WERI-Rb-1 (cell line): Measurements from ENCODE around the gene D2HGDH.
"Not testable (repeated sequence)": the region's sequence is repeated elsewhere in the genome, so short reads cannot be mapped to it uniquely, and the experiment has no call there.

Source experiments
- DNase-seq: peaks from one replicate; pipeline ENCODE4 v3.0.0-alpha.2; 2020
- H3K27ac ChIP-seq: fragments of 250-450 bp; sonication (Bioruptor Pico); 2 replicates; pipeline ENCODE4 v1.5.1; 2020; ENCODE audit warnings: mild to moderate bottlenecking, moderate library complexity
- H3K27me3 ChIP-seq: fragments of 250-450 bp; sonication (Bioruptor Pico); 2 replicates; pipeline ENCODE4 v1.5.1; 2021; ENCODE audit warnings: mild to moderate bottlenecking, low read depth, moderate library complexity; ENCODE audit not compliant: insufficient read depth, severe bottlenecking
- H3K36me3 ChIP-seq: fragments of 250-450 bp; sonication (Bioruptor Pico); 2 replicates; pipeline ENCODE4 v1.5.1; 2020; ENCODE audit warnings: mild to moderate bottlenecking, moderate library complexity
- H3K4me3 ChIP-seq: 2 replicates; pipeline ENCODE4 v1.5.1; 2011; ENCODE audit warnings: low read depth, mild to moderate bottlenecking, control low read depth, low read length
- H3K9me3 ChIP-seq: fragments of 250-450 bp; sonication (Bioruptor Pico); 2 replicates; pipeline ENCODE4 v1.5.1; 2021; ENCODE audit warnings: mild to moderate bottlenecking, moderate library complexity; ENCODE audit not compliant: severe bottlenecking
- CTCF ChIP-seq: IDR thresholded peaks from 2 replicates; pipeline ENCODE4 v1.5.1; 2011; ENCODE audit warnings: low read depth, mild to moderate bottlenecking, control low read depth, inconsistent platforms, low read length

Gene D2HGDH

GRCh38 chr2:241739651-241740050 lies 5.2 kb downstream of the D2HGDH start:
- TF ChIP-seq CTCF = no peak
- Histone ChIP-seq H3K36me3 (peaks cover 9% of the 10 kb centered on the region), H3K9me3 (no peaks in the 10 kb centered on the region), H3K27me3 (no peaks in the 10 kb centered on the region), H3K4me3 (no peak overlapping the region), H3K27ac (no peak overlapping the region)
- no peak for DNase-seq

- no peak for DNase-seq
- H3K9me3 ChIP-seq = peaks cover 2% of the 10 kb centered on the region
- H3K27ac ChIP-seq = no peak overlapping the region
- TF ChIP-seq CTCF = no peak
- no peaks in the 10 kb centered on the region for H3K27me3 ChIP-seq
- peaks cover 21% of the 10 kb centered on the region for H3K36me3 ChIP-seq
- no peak overlapping the region for H3K4me3 ChIP-seq
Measured at GRCh38 chr2:241741016-241741415, 6.6 kb downstream of the D2HGDH start.

GRCh38 chr2:241742320-241742939 lies 8.0 kb downstream of the D2HGDH start:
- H3K9me3 ChIP-seq = peaks cover 6% of the 10 kb centered on the region
- no peak for TF ChIP-seq CTCF
- H3K27me3 ChIP-seq = no peaks in the 10 kb centered on the region
- H3K27ac ChIP-seq = no peak overlapping the region
- DNase-seq = no peak
- H3K36me3 ChIP-seq = peaks cover 26% of the 10 kb centered on the region
- no peak overlapping the region for H3K4me3 ChIP-seq

DNA sequence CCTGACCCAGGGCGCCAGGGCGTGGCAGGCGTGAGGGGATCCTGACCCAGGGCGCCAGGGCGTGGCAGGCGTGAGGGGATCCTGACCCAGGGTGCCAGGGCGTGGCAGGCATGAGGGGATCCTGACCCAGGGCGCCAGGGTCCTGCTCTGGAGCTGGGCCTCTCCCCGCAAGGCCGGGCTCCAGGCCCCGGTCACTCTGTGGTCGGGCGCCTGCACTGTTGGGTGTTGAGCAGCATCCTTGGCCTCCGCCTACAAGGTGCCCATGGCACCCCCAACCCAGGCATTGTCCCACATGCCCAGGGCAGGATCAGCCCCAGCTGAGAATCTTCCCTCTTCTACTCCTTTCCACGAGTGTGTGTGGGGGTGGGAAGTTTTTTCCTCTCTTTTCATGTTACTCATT lies 8.6 kb downstream of the D2HGDH start:
- H3K27me3 ChIP-seq, H3K27ac ChIP-seq, H3K9me3 ChIP-seq, DNase-seq, H3K4me3 ChIP-seq: not testable (repeated sequence)
- H3K36me3 ChIP-seq = peaks cover 30% of the 10 kb centered on the region

GRCh38 chr2:241743620-241744019 lies 9.2 kb downstream of the D2HGDH start:
- no peaks in the 10 kb centered on the region for H3K27me3 ChIP-seq
- H3K9me3 ChIP-seq = peaks cover 6% of the 10 kb centered on the region
- H3K27ac ChIP-seq = no peak overlapping the region
- H3K4me3 ChIP-seq = no peak overlapping the region
- H3K36me3 ChIP-seq = peaks cover 30% of the 10 kb centered on the region
- no peak for DNase-seq
- no peak for TF ChIP-seq CTCF

DNA sequence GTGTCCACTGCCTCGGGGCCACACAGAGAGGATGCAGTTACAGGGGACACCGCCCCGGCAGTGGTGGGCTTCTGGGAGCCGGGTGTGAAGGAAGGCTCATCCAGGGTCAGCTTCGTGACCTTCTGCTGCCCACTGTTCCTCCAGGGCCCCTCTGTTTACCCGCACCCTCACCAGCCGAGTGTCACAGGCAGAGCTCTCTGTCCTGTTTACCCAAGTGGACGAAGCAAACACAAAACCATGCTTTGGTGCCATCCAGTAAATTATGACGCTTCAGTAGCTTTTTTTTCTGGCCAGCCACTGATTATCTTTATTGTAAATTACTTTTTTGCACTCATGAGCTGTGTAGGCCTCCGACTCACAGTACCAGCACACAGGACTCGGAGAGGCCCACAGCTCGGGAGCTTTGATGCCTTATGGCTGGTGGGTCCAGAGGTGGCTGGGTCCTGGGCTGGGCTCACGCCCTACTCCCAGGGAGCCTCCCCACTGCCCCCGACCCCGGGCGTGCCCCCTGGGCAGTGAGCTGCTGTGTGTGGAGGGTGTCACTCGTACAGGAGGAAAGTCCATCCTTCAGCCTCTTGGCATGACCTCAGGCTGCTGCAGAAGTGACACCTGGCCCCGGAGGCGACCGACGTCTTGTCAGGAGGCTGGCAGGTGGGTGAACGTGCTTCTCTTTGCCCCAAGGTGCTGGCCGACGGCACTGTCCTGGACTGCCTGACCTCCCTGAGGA lies 9.8 kb downstream of the D2HGDH start:
- TF ChIP-seq CTCF = no peak
- peaks cover 33% of the 10 kb centered on the region for H3K36me3 ChIP-seq
- no peak overlapping the region for H3K4me3 ChIP-seq
- no peaks in the 10 kb centered on the region for H3K27me3 ChIP-seq
- H3K27ac ChIP-seq = no peak overlapping the region
- no peak for DNase-seq
- peaks cover 6% of the 10 kb centered on the region for H3K9me3 ChIP-seq
